ENCODE results near the gene RGS13. TPM values are rescaled to one million over a fixed set of nuclear protein-coding genes. Genes with fewer than 3 reads are reported as not detected.

Gene RGS13
- total and polyA plus RNA-seq, 10 donors = 0.09 to 13.3 (median 0.43) TPM; not detected in 1

DNA sequence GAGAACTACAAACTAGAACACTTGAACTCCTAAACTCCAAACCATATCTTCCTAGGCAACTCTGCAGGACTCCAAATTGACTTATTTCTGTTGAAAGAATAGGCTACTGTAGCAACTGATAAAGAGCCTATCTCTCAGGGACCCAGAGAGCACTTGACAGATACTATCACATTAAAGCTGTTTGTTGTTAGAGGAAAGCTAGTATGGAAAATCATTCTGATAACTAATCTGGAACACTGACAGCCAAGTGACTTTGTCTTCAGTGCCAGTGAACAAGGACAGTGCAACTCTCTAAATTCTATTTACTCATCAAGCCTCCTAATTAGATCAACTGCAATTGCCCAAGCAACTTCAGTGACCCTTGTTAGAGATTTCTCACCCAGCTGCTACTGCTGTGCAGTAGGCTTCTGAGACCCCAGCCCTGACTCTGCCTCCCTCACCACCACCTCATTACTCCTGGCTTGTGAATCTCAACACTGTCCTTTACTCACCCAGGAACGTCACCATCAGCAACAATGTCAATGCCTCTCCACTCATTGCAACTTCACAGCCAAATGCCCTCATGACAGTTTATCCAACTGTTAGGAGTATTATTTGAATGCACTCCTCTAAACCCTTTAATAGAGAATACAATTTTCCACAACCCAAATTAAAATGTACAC is 7.4 kb upstream of the RGS13 start:
- Histone ChIP-seq H3K9me3 (no peaks in the 10 kb centered on the region), H3K27ac (no peak overlapping the region), H3K4me1 (peaks cover 6 to 12% (median 9%) of the 10 kb centered on the region in 6 donors), H3K27me3 (replicated peaks in 1 of 7) (peaks cover 0 to 48% (median 0%) of the 10 kb centered on the region in 7 donors), H3K36me3 (no peaks in the 10 kb centered on the region), H3K4me3 (no peak overlapping the region)
- TF ChIP-seq, protein P1, sequence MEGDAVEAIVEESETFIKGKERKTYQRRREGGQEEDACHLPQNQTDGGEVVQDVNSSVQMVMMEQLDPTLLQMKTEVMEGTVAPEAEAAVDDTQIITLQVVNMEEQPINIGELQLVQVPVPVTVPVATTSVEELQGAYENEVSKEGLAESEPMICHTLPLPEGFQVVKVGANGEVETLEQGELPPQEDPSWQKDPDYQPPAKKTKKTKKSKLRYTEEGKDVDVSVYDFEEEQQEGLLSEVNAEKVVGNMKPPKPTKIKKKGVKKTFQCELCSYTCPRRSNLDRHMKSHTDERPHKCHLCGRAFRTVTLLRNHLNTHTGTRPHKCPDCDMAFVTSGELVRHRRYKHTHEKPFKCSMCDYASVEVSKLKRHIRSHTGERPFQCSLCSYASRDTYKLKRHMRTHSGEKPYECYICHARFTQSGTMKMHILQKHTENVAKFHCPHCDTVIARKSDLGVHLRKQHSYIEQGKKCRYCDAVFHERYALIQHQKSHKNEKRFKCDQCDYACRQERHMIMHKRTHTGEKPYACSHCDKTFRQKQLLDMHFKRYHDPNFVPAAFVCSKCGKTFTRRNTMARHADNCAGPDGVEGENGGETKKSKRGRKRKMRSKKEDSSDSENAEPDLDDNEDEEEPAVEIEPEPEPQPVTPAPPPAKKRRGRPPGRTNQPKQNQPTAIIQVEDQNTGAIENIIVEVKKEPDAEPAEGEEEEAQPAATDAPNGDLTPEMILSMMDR (IDR thresholded peaks at IDR 0.05 in 8 of 11, conservative IDR thresholded peaks at IDR 0.05 in 3 of 11) = no peak
- TF ChIP-seq POLR2AphosphoS5 (IDR thresholded peaks at IDR 0.05) (no peak), POLR2A (IDR thresholded peaks at IDR 0.05) (no peak)
- no peak for DNase-seq
- WGBS, 5 donors = 74 to 93% (median 84%) methylated on average over 1 of the region's 1 CpG
- intact Hi-C loops (cut with DNase I; ENCODE audit: low total_unique reads) = no loop called here

DNA sequence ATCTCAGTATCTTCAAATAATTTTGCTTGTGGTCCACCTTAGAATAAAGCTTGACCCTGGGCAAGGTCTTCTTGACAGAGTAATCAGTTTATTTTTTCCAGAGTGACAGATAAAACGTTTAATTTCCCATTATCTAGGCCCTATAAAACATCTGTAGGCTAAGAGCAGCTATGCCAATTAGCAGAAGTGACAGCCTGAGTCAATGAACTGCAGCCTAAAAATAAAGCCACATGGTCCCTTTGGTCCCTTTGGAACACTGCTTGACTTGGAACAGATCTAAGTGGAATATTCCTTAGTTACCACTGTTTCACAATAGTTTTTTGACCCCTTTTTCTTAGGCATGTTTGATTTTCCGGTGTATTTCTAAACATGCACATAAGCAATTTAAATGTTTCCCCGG is 6.3 kb upstream of the RGS13 start:
- Histone ChIP-seq H3K4me1 (peaks cover 6 to 12% (median 9%) of the 10 kb centered on the region in 6 donors), H3K27ac (no peak overlapping the region), H3K27me3 (replicated peaks in 1 of 7) (peaks cover 0 to 54% (median 0%) of the 10 kb centered on the region in 7 donors), H3K9me3 (no peaks in the 10 kb centered on the region), H3K4me3 (no peak overlapping the region), H3K36me3 (no peaks in the 10 kb centered on the region)
- intact Hi-C loops (cut with DNase I; ENCODE audit: low total_unique reads) = no loop called here
- no peak for DNase-seq
- 67 to 79% (median 74%) methylated on average over 3 of the region's 3 CpGs for WGBS, 5 donors
- TF ChIP-seq, protein P1 (IDR thresholded peaks at IDR 0.05 in 8 of 11, conservative IDR thresholded peaks at IDR 0.05 in 3 of 11) = no peak
- TF ChIP-seq POLR2AphosphoS5 (IDR thresholded peaks at IDR 0.05) (no peak), POLR2A (IDR thresholded peaks at IDR 0.05) (no peak)

DNA sequence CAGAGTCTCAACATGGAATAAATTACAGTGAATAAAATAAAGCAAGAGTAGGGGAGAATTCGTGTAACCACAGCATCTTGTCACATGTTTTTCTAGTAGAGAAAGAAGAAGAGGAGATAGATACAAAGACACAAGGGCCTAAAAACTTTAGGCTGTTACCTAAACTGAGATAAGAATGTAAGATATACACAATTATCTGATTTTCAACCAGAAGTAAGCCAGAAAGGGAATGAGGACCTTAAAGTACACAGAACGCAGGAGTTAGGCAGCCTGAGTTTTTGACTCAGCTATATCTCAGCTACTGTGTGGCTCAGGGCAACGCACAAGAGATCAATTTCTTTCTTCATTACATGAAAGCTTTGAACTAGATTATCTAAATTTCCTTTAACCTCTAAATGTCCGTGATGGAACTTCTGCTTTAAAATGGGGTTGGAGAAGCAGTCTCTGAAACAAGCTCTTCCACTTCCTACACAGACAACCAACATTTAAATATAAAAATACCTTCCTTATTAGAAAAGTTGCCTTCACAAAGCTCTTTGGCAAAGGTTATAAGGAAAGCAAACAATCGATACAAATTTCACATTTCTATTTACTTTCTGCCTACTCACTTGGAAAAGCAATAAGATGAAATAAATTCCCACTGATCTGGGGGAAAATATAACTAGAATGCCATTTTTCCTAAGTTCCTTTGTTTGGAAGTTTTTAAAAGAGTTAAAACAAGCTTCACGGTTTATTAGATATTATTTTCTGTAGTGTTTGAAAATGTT is 5.2 kb upstream of the RGS13 start:
- WGBS, 5 donors = 74 to 84% (median 79%) methylated on average over 6 of the region's 6 CpGs
- H3K4me1 ChIP-seq = peaks cover 6 to 12% (median 9%) of the 10 kb centered on the region in 6 donors

More for the DNA sequence above, 5.2 kb upstream of the RGS13 start:
- no peak for DNase-seq
- no peak overlapping the region for H3K4me3 ChIP-seq
- peaks cover 0 to 47% (median 0%) of the 10 kb centered on the region in 7 donors for H3K27me3 ChIP-seq (replicated peaks in 1 of 7)
- H3K36me3 ChIP-seq = no peaks in the 10 kb centered on the region
- intact Hi-C loops (cut with DNase I; ENCODE audit: low total_unique reads) = no loop called here
- TF ChIP-seq POLR2A (IDR thresholded peaks at IDR 0.05) (no peak), POLR2AphosphoS5 (IDR thresholded peaks at IDR 0.05) (no peak)
- TF ChIP-seq, protein P1 (IDR thresholded peaks at IDR 0.05 in 8 of 11, conservative IDR thresholded peaks at IDR 0.05 in 3 of 11) = no peak
- H3K27ac ChIP-seq = no peak overlapping the region
- H3K9me3 ChIP-seq = no peaks in the 10 kb centered on the region
